GM12865 (cell line): ENCODE results near the gene MTIF2.
"Not testable (repeated sequence)": the region's sequence is repeated elsewhere in the genome, so short reads cannot be mapped to it uniquely, and the experiment has no call there.

Experiments
- DNase-seq: peaks from one replicate; pipeline ENCODE4 v3.0.0; 2010; ENCODE audit warnings: low read depth
- H3K4me3 ChIP-seq: 2 replicates; pipeline ENCODE4 v1.5.1; 2011; ENCODE audit warnings: mild to moderate bottlenecking, low read depth, low read length, control low read depth
- CTCF ChIP-seq: IDR thresholded peaks from 2 replicates; pipeline ENCODE4 v1.5.1; 2011; ENCODE audit warnings: low read length, control low read depth, low read depth, inconsistent platforms; ENCODE audit not compliant: insufficient read depth; ENCODE audit errors: missing control alignments

MTIF2 gene

DNA sequence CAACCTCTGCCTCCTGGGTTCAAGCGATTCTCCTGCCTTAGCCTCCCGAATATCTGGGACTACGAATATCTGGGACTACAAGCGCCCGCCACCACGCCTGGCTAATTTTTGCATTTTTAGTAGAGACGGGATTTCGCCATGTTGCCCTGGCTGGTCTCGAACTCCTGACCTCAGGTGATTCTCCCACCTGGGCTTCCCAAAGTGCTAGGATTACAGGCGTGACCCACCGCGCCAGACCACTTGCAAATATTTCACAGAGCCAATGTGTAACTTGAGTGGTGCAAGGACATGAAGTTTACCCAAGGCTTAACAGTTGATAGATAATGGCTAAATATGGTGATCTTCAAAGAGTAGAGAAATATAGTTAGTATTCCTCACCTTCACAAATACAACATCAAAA lies 14.1 kb upstream of the MTIF2 start:
- H3K4me3 ChIP-seq: peak overlapping the region; percentile 64
- TF ChIP-seq CTCF: no peak
- DNase-seq: no peak

DNA sequence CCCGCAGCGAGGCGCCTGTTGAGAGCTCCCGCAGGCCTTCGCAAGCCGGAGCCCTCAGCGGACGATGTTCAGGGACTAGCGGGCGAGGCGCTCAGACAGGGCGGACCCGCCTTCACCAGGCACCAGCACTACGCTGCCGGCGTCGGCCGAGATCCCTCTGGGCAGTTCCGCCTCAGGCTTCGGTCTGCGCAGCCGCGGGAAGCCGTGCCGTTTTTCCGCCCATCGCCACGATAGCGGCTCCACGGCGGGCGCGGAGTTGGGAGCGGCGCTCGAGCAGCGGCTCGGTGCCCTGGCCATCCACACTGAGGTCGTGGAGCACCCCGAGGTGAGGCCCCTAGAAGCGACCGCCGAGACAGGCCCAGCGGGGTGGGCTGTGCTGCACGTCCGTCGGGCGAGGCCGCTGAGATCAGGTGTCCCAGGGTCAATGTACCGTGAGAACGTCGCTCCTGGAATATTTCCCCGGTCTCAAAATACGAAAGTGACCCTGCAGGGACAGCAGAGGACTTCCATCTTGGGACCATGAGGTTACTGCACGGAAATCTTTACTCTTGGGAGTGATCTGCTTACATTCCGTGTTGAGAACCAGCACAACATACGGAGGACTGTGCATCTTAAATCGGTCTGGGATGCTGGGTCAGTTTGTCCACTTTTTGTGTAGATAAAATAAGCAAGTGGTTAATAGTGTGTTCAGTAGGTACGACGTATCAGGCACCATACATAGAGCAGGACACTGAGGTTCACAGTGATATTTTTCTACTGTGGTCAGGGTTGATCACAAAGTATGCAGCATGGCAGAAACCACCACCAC lies 13.3 kb upstream of the MTIF2 start:
- no peak for TF ChIP-seq CTCF
- peak; percentile 95 for DNase-seq
- peak overlapping the region; percentile 64 for H3K4me3 ChIP-seq

GRCh38 chr2:55280851-55281546 lies 12.0 kb upstream of the MTIF2 start:
- H3K4me3 ChIP-seq, DNase-seq: not testable (repeated sequence)

DNA sequence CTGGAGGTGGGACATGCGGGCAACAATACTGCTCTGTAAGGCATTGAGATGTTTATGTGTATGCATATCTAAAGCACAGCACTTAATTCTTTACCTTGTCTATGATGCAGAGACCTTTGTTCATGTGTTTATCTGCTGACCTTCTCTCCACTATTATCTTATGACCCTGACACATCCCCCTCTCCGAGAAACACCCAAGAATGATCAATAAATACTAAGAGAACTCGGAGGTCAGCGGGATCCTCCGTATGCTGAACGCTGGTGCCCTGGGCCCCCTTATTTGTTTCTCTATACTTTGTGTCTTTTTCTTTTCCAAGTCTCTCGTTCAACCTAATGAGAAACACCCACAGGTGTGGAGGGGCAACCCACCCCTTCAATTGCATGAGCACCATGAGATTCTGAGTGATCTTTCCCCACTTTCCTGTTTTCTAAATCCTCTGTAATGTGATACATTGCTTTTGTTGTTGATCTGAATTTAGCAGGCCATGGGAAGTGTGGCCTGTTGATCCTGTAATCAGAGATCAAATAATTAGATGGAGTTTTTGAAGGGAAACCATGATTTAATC lies 10.9 kb upstream of the MTIF2 start:
- H3K4me3 ChIP-seq, DNase-seq: not testable (repeated sequence)

GRCh38 chr2:55279214-55279835 lies 10.3 kb upstream of the MTIF2 start:
- DNase-seq, H3K4me3 ChIP-seq: not testable (repeated sequence)

- DNase-seq: no peak
- no peak for TF ChIP-seq CTCF
- no peak overlapping the region for H3K4me3 ChIP-seq
These were observed 8.3 kb upstream of the MTIF2 start for GRCh38 chr2:55277310-55277709.

- not testable (repeated sequence) for H3K4me3 ChIP-seq
These were observed 5.3 kb upstream of the MTIF2 start for GRCh38 chr2:55274346-55274745.

GRCh38 chr2:55269645-55269990 lies 587 bp upstream of the MTIF2 start:
- no peak for TF ChIP-seq CTCF
- peak; percentile 21 for DNase-seq
- H3K4me3 ChIP-seq: peak overlapping the region; percentile 72

More at GRCh38 chr2:55274346-55274745, 5.3 kb upstream of the MTIF2 start:
- DNase-seq: not testable (repeated sequence)
